Naive thymus-derived CD4-positive, alpha-beta T cell (primary cell): ENCODE data around the gene ITPR2. TPM values are rescaled to one million over a fixed set of nuclear protein-coding genes. Genes with fewer than 3 reads are reported as not detected.
"Not testable (repeated sequence)": the region's sequence is repeated elsewhere in the genome, so short reads cannot be mapped to it uniquely, and the experiment has no call there.

Experiments
- ATAC-seq: fragments of 150-1000 bp; cut with Tn5 transposase; 2 replicates; pipeline ENCODE4 v1.10.0; 2021; ENCODE audit warnings: mild to moderate bottlenecking, moderate library complexity
- CTCF ChIA-PET: fragments of 350-600 bp; sonication (Branson Sonifier 250); formaldehyde crosslinking; loops from one replicate; lab custom pipeline; 2021; ENCODE audit warnings: antibody characterized with exemption; lab: Charles Lee
- POLR2A ChIA-PET: fragments of 350-600 bp; sonication (Branson Sonifier 250); formaldehyde crosslinking; loops from one replicate; lab custom pipeline; 2021; ENCODE audit warnings: antibody characterized with exemption, inconsistent platforms; lab: Charles Lee
- DNase-seq, 9 donors: peaks; one replicate each; pipeline versions ENCODE4 v3.0.0 to v3.0.0-alpha.2; 2020 to 2022; ENCODE audit warnings: mixed read lengths in 1 of 9
- H3K27ac ChIP-seq: one replicate; pipeline ENCODE4 v1.7.0; 2013; ENCODE audit warnings: mild to moderate bottlenecking, low read depth, low read length, moderate library complexity
- H3K27me3 ChIP-seq, 2 donors: one replicate each; pipeline ENCODE4 v1.7.0; 2013; ENCODE audit warnings: low read length in 2 of 2, mild to moderate bottlenecking in 2 of 2, moderate library complexity in 2 of 2; ENCODE audit not compliant: control insufficient read depth in 2 of 2, insufficient read depth in 2 of 2
- H3K36me3 ChIP-seq, 3 experiments: 1 replicate in 2 of 3; 2 replicates in 1 of 3; pipeline ENCODE4 v1.7.0; 2013; ENCODE audit warnings: low read length in 3 of 3, mild to moderate bottlenecking in 3 of 3, moderate library complexity in 1 of 3; ENCODE audit not compliant: insufficient read depth in 3 of 3, control insufficient read depth in 2 of 3
- H3K4me1 ChIP-seq, 2 donors: one replicate each; pipeline ENCODE4 v1.7.0; 2013; ENCODE audit warnings: low read length in 2 of 2, mild to moderate bottlenecking in 2 of 2, moderate library complexity in 1 of 2; ENCODE audit not compliant: control insufficient read depth in 2 of 2, insufficient read depth in 2 of 2
- H3K4me3 ChIP-seq: 2 replicates; pipeline ENCODE4 v1.7.0; 2013; ENCODE audit warnings: mild to moderate bottlenecking, low read length
- H3K9me3 ChIP-seq, 3 experiments: 1 replicate in 2 of 3; 2 replicates in 1 of 3; pipeline ENCODE4 v1.7.0; 2013; ENCODE audit warnings: low read length in 3 of 3; ENCODE audit not compliant: control insufficient read depth in 2 of 3
- H3K27ac Mint-ChIP-seq, 9 donors: one replicate each; pipeline ENCODE4 v1.8.0; 2020 to 2022; ENCODE audit warnings: mixed read lengths in 9 of 9, mild to moderate bottlenecking in 8 of 9, moderate library complexity in 5 of 9, inconsistent platforms in 2 of 9
- H3K27me3 Mint-ChIP-seq, 5 donors: one replicate each; pipeline ENCODE4 v1.8.0; 2021 to 2022; ENCODE audit warnings: mixed read lengths in 5 of 5, mild to moderate bottlenecking in 1 of 5
- H3K36me3 Mint-ChIP-seq, 5 donors: one replicate each; pipeline ENCODE4 v1.8.0; 2020 to 2022; ENCODE audit warnings: mixed read lengths in 5 of 5, mild to moderate bottlenecking in 3 of 5, inconsistent platforms in 1 of 5
- H3K4me1 Mint-ChIP-seq, 7 donors: one replicate each; pipeline ENCODE4 v1.8.0; 2020 to 2022; ENCODE audit warnings: mixed read lengths in 7 of 7, mild to moderate bottlenecking in 3 of 7, inconsistent platforms in 1 of 7
- H3K4me3 Mint-ChIP-seq, 10 donors: one replicate each; pipeline ENCODE4 v1.8.0; 2020 to 2022; ENCODE audit warnings: mild to moderate bottlenecking in 10 of 10, mixed read lengths in 10 of 10, moderate library complexity in 6 of 10, inconsistent platforms in 2 of 10
- H3K9me3 Mint-ChIP-seq, 11 donors: one replicate each; pipeline ENCODE4 v1.8.0; 2020 to 2022; ENCODE audit warnings: mixed read lengths in 11 of 11, mild to moderate bottlenecking in 4 of 11, inconsistent platforms in 1 of 11, moderate library complexity in 1 of 11
- intact Hi-C, 2 donors: fragments of 100-400 bp; cut with micrococcal nuclease; formaldehyde crosslinking; loops; one replicate each; pipeline ENCODE4 v1.15.1; 2023
- polyA plus RNA-seq, 2 donors: library from polyadenylated mRNA; unstranded; fragments of 300-500 nt; fragmentation: Illumina TruSeq; gene quantifications; one replicate each; pipeline ENCODE4 v1.2.3, GENCODE V29; 2021
- total RNA-seq, 6 experiments: library from RNA in 5 of 6; stranded (reverse) in 5 of 6; gene quantifications; 1 replicate in 5 of 6; 2 replicates in 1 of 6; pipeline ENCODE4 v1.2.3 and lab custom pipeline; 2021 to 2026

Gene ITPR2
- total and polyA plus RNA-seq, 7 experiments from 2014 or later, result 11.3 to 71.5 (median 51.4) TPM

DNA sequence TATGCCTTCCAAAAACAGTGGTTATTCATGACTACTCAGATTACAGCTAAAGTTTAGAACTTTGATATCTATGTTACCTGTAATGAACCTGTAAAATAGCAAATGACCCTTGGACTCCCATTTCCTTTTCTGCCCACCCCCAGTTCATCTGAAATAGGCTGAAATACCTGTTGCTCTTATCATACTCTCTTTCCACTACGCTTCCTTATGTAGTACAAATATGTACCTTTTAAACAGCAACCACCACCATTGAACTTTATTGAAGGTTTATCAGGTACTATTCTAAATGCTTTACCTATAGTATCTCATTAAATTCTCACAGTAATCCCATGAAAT, 398.0 kb downstream of the ITPR2 start:
- peaks cover 0 to 2% (median 0%) of the 10 kb centered on the region in 11 donors for H3K9me3 Mint-ChIP-seq
- intact Hi-C loops, result loop anchor here in 1 of 2 donors (5.0 kb wide), 1 partner anchor 338 kb away; no protein-coding TSS in a partner anchor
- no peak overlapping the region for H3K4me3 Mint-ChIP-seq
- H3K27ac Mint-ChIP-seq, result no peak overlapping the region
- Histone ChIP-seq H3K27me3 (no peaks in the 10 kb centered on the region), H3K4me1 (no peaks in the 10 kb centered on the region), H3K9me3 (no peaks in the 10 kb centered on the region), H3K27ac (no peak overlapping the region), H3K36me3 (peaks cover 0 to 4% (median 0%) of the 10 kb centered on the region in 3 experiments), H3K4me3 (no peak overlapping the region)
- ATAC-seq (no peak), DNase-seq (no peak)
- peaks cover 0 to 48% (median 28%) of the 10 kb centered on the region in 5 donors for H3K36me3 Mint-ChIP-seq
- CTCF ChIA-PET, result no interaction called here
- no peaks in the 10 kb centered on the region for H3K4me1 Mint-ChIP-seq
- POLR2A ChIA-PET, result no interaction called here
- no peaks in the 10 kb centered on the region for H3K27me3 Mint-ChIP-seq

DNA sequence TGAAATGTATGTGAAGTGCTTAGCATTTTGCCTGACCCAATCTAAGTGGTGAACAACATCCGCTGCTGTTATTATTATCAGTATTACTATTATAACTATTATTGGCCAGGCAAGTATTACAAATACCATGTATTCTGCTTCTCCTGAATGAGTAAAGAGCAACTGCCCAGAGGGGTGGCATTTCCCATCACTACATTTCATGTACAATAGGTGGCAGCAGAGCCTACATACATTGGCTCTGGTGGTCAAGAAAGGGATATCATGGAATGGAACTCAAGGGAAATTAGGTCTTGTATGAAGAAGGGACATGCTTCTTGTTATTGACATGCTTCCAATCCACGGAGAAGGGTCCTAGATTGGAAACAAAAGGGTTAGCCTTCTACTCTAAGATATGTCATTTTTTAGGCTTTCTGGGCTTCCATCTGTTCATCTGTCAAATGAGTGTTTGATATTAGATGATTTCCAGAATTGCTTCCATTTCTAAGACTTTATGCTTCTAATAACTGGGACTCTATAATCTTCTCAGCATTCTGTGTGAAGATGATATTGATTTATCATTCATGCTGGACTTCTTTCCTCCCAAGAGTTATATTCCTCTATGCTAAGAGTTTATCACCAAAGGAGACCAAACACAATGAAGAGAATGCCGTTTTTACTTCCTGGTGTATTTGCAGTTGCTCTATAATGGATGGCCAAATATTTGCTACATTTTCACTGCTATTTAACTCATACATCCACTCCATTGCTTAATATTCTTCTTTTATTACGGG, 398.5 kb downstream of the ITPR2 start:
- no peaks in the 10 kb centered on the region for H3K4me1 Mint-ChIP-seq
- H3K4me3 ChIP-seq, result no peak overlapping the region
- H3K9me3 ChIP-seq, result no peaks in the 10 kb centered on the region
- ATAC-seq, result no peak
- no peak for DNase-seq
- ChIA-PET CTCF (no interaction called here), POLR2A (no interaction called here)
- H3K36me3 ChIP-seq, result no peaks in the 10 kb centered on the region
- peaks cover 0 to 49% (median 32%) of the 10 kb centered on the region in 5 donors for H3K36me3 Mint-ChIP-seq
- H3K9me3 Mint-ChIP-seq, result peaks cover 0 to 2% (median 0%) of the 10 kb centered on the region in 11 donors
- no peaks in the 10 kb centered on the region for H3K27me3 ChIP-seq
- H3K27ac ChIP-seq, result no peak overlapping the region
- H3K27ac Mint-ChIP-seq, result no peak overlapping the region
- H3K27me3 Mint-ChIP-seq, result no peaks in the 10 kb centered on the region
- no peaks in the 10 kb centered on the region for H3K4me1 ChIP-seq
- no peak overlapping the region for H3K4me3 Mint-ChIP-seq
- intact Hi-C loops, result loop anchor here in 1 of 2 donors (5.0 kb wide), 1 partner anchor 337 kb away; no protein-coding TSS in a partner anchor

DNA sequence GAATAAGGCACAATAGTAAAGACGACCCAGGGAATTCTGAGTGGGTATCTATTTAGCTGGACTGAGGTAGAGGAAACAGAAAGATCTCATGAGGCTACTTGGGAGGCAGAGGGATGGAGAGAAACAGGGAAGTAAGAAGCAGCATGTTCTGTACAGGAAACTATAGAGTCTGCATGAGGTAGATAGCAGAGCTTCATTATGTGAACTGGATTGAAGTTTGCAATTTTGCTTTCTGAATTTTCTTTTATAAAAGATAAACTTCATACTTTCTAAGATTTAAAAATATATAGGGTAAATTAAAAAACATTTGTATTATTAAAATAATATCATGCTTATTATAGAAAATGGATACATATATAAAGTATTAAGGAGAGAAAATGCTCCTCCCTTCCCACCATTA, 399.3 kb downstream of the ITPR2 start:
- H3K4me1 ChIP-seq, H3K27me3 ChIP-seq, H3K36me3 ChIP-seq, intact Hi-C loops, H3K9me3 ChIP-seq, H3K4me1 Mint-ChIP-seq, H3K4me3 ChIP-seq, H3K27ac ChIP-seq, H3K27me3 Mint-ChIP-seq, H3K27ac Mint-ChIP-seq, DNase-seq, H3K9me3 Mint-ChIP-seq, ATAC-seq, H3K4me3 Mint-ChIP-seq, CTCF ChIA-PET: not testable (repeated sequence)
- POLR2A ChIA-PET, result interaction anchor here (0.6 kb wide), 1 partner anchor 1442 kb away, joined by 3 read pairs; no protein-coding TSS in a partner anchor
- peaks cover 0 to 50% (median 34%) of the 10 kb centered on the region in 5 donors for H3K36me3 Mint-ChIP-seq

DNA sequence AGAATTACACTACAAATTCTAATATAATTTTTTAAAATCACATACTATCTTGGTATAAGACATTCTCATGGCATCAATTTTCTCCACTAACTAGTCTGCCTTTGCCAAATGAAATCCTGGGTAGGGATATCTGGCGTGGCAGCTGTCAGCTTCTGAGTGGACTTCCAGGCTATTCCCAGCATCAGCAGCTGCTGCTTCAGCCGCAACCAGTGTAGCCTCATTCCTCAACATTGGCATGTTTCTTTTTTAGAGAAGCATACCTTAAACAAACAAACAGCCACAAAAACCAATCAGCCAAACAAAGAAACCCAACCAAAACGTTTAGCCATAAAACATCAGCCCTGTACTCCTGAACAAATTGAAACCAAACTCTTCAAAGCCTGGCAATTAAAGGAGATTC, 401.8 kb downstream of the ITPR2 start:
- Mint-ChIP-seq H3K36me3 (peaks cover 0 to 53% (median 43%) of the 10 kb centered on the region in 5 donors), H3K4me1 (no peaks in the 10 kb centered on the region), H3K4me3 (no peak overlapping the region), H3K27me3 (no peaks in the 10 kb centered on the region), H3K9me3 (peaks cover 0 to 2% (median 0%) of the 10 kb centered on the region in 11 donors), H3K27ac (no peak overlapping the region)
- no peaks in the 10 kb centered on the region for H3K9me3 ChIP-seq
- ChIA-PET POLR2A (no interaction called here), CTCF (interaction anchor here (0.7 kb wide), 1 partner anchor 415 kb away, joined by 3 read pairs; no protein-coding TSS in a partner anchor)
- intact Hi-C loops, result no loop called here
- H3K36me3 ChIP-seq, result no peaks in the 10 kb centered on the region
- no peak overlapping the region for H3K27ac ChIP-seq
- no peak for ATAC-seq
- H3K4me1 ChIP-seq, result no peaks in the 10 kb centered on the region
- no peaks in the 10 kb centered on the region for H3K27me3 ChIP-seq
- DNase-seq, result no peak
- no peak overlapping the region for H3K4me3 ChIP-seq

DNA sequence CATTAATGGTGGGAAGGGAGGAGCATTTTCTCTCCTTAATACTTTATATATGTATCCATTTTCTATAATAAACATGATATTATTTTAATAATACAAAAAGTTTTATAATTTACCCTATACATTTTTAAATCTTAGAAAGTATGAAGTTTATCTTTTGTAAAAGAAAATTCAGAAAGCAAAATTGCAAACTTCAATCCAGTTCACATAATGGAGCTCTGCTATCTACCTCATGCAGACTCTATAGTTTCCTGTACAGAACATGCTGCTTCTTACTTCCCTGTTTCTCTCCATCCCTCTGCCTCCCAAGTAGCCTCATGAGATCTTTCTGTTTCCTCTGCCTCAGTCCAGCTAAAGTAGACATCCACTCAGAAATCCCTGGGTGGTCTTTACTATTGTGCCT, 402.4 kb downstream of the ITPR2 start:
- H3K27me3 Mint-ChIP-seq, H3K27ac ChIP-seq, H3K4me1 ChIP-seq, CTCF ChIA-PET, POLR2A ChIA-PET, H3K9me3 Mint-ChIP-seq, H3K9me3 ChIP-seq, ATAC-seq, intact Hi-C loops, H3K27me3 ChIP-seq, H3K36me3 ChIP-seq, H3K4me3 Mint-ChIP-seq, H3K4me1 Mint-ChIP-seq, H3K4me3 ChIP-seq, DNase-seq: not testable (repeated sequence)
- H3K36me3 Mint-ChIP-seq, result peaks cover 3 to 59% (median 50%) of the 10 kb centered on the region in 5 donors
- H3K27ac Mint-ChIP-seq, result peak overlapping the region in 1 of 9 donors; percentile 41

DNA sequence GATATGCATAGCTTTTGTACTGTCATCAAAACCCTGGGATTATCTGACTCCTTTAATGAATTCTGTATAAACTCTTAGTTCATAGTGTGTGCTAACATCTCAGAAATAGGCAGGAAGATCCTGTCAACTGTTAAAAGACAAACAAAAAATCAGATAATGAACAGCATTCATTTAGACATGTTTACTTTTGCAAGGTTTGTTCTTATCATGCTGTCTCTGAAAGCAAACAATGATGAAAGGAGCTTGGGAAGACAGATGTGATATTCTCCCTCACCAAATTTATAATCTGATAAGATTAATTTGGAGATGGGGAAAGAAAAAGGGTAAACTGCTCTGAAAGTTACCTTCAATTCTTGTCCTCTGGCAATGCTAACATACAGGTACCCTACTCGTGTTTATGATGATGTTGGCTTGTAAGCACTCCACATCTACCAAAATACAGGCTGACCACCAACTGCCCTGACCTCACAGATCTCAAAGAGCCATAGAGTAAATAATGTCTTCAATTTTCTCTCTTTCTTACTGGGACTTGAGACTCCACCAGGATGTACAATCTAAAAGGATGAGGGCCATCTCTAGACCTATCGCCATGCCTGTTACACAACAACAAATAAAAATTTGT, 403.8 kb downstream of the ITPR2 start:
- no peaks in the 10 kb centered on the region for H3K27me3 Mint-ChIP-seq
- Histone ChIP-seq H3K4me3 (no peak overlapping the region), H3K4me1 (no peaks in the 10 kb centered on the region), H3K27me3 (no peaks in the 10 kb centered on the region), H3K27ac (no peak overlapping the region), H3K36me3 (no peaks in the 10 kb centered on the region), H3K9me3 (no peaks in the 10 kb centered on the region)
- ChIA-PET POLR2A (no interaction called here), CTCF (no interaction called here)
- peaks cover 4 to 52% (median 50%) of the 10 kb centered on the region in 5 donors for H3K36me3 Mint-ChIP-seq
- H3K9me3 Mint-ChIP-seq, result peaks cover 0 to 2% (median 0%) of the 10 kb centered on the region in 11 donors
- intact Hi-C loops, result no loop called here
- no peak for DNase-seq
- no peak overlapping the region for H3K4me3 Mint-ChIP-seq
- no peak overlapping the region for H3K27ac Mint-ChIP-seq
- no peak for ATAC-seq
- H3K4me1 Mint-ChIP-seq, result peaks cover 0 to 2% (median 0%) of the 10 kb centered on the region in 7 donors
